ENCODE measurements around the gene PDCD4. TPM values are rescaled to one million over a fixed set of nuclear protein-coding genes. Genes with fewer than 3 reads are reported as not detected.
"Not testable (repeated sequence)": the region's sequence is repeated elsewhere in the genome, so short reads cannot be mapped to it uniquely, and the experiment has no call there.

PDCD4 gene
- total and polyA plus RNA-seq, 10 of the 15 experiments (the other 5 are each of a cell fraction or from before 2014, with no cell fraction given), result 101 to 372 (median 171) TPM

DNA sequence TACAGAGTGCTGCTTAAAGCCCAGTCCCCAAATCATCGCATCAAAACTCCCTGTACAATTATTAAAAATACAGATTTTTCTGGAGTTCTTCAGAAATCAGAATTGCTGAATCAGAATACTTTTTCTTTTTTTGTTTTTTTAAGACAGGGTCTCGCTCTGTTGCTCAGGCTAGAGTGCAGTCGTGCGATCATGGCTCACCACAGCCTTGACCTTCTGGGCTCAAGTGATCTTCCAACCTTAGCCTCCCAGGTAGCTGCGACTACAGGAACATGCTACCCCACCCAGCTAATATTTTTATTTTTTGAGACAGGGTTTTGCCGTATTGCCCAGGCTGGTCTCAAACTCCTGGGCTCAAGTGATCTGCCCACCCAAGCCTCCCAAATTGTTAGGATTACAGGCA lies 43.3 kb downstream of the PDCD4 start:
- Histone ChIP-seq H3K4me3 (no peak overlapping the region), H3K9ac (ENCODE audit: control insufficient read depth, insufficient read depth, low read length) (no peak overlapping the region), H4K20me1 (ENCODE audit: control insufficient read depth, insufficient read depth) (no peaks in the 10 kb centered on the region), H3K79me2 (ENCODE audit: control insufficient read depth, insufficient read depth, low read length) (peaks cover 12% of the 10 kb centered on the region), H3K4me2 (ENCODE audit: control insufficient read depth, insufficient read depth) (peak overlapping the region; percentile 57), H3K27ac (ENCODE audit: control insufficient read depth, insufficient read depth) (no peak overlapping the region), H3K27me3 (replicated peaks in 1 of 2; ENCODE audit: control insufficient read depth in 2 of 2, insufficient read depth in 2 of 2, low read length in 1 of 2) (no peaks in the 10 kb centered on the region), H3K9me3 (replicated peaks; ENCODE audit: control insufficient read depth, insufficient read depth, low read length) (no peaks in the 10 kb centered on the region), H3K36me3 (ENCODE audit: control insufficient read depth in 2 of 2, insufficient read depth in 2 of 2, low read length in 1 of 2) (no peaks in the 10 kb centered on the region), H3K4me1 (ENCODE audit: control insufficient read depth, insufficient read depth, low read length) (peaks cover 7% of the 10 kb centered on the region; the same call in 1 of the 2 replicates), H2AFZ (ENCODE audit: control insufficient read depth, low read depth, low read length) (no peak overlapping the region)
- ATAC-seq (no peak), FAIRE-seq (peak; percentile 52), DNase-seq (ENCODE audit: low read depth, low spot score) (no peak)
- CTCF ChIA-PET, result interaction anchor here (1.0 to 1.6 kb wide), 3 partner anchors 21 to 112 kb away, joined by 3 to 6 read pairs (median 3); no protein-coding TSS in a partner anchor
- POLR2A ChIA-PET, result no interaction called here
- WGBS (ENCODE audit: insufficient coverage, insufficient replicate concordance, low lambda C conversion rate, missing lambda C conversion rate), result 16% methylated on average over 6 of the region's 6 CpGs
- in situ Hi-C loops (cut with MboI) (no loop called here), intact Hi-C loops (cut with micrococcal nuclease; ENCODE audit: unreplicated experiment) (no loop called here)
- RAD21 ChIA-PET (ENCODE audit: unreplicated experiment), result interaction anchor here (1.0 to 1.5 kb wide), 3 partner anchors 18 to 112 kb away, joined by 3 to 8 read pairs (median 5); no protein-coding TSS in a partner anchor
- no TSS peak for BruUV-seq (replicated peaks)
- SMC1A ChIA-PET (ENCODE audit: uncharacterized antibody, unreplicated experiment), result interaction anchor here (0.6 to 3.1 kb wide), 13 partner anchors 12 to 1616 kb away, joined by 3 to 27 read pairs (median 5); no protein-coding TSS in a partner anchor
- TF ChIP-seq GATAD2B (conservative IDR thresholded peaks at IDR 0.05; ENCODE audit: low read depth) (no peak), NR2F1 (conservative IDR thresholded peaks at IDR 0.05) (peak; percentile 88), YY1 (IDR thresholded peaks at IDR 0.05; ENCODE audit: low read depth, low read length) (no peak), SMAD5 (IDR thresholded peaks at IDR 0.05; ENCODE audit: low read depth) (no peak), RUNX3 (IDR thresholded peaks at IDR 0.05; ENCODE audit: low read length) (peak; percentile 69), NFIC (IDR thresholded peaks at IDR 0.05; ENCODE audit: low read depth, low read length) (peak; percentile 25; the same call in 1 of the 2 replicates), CREB1 (IDR thresholded peaks at IDR 0.05; ENCODE audit: low read depth) (no peak), STAT1 (conservative IDR thresholded peaks at IDR 0.05) (no peak), PAX5 (IDR thresholded peaks at IDR 0.05; ENCODE audit: borderline replicate concordance, low read depth, low read length) (peak; percentile 86; the same call in 1 of the 2 replicates), HDAC2 (IDR thresholded peaks at IDR 0.05) (no peak)
- TF ChIP-seq, protein P1, sequence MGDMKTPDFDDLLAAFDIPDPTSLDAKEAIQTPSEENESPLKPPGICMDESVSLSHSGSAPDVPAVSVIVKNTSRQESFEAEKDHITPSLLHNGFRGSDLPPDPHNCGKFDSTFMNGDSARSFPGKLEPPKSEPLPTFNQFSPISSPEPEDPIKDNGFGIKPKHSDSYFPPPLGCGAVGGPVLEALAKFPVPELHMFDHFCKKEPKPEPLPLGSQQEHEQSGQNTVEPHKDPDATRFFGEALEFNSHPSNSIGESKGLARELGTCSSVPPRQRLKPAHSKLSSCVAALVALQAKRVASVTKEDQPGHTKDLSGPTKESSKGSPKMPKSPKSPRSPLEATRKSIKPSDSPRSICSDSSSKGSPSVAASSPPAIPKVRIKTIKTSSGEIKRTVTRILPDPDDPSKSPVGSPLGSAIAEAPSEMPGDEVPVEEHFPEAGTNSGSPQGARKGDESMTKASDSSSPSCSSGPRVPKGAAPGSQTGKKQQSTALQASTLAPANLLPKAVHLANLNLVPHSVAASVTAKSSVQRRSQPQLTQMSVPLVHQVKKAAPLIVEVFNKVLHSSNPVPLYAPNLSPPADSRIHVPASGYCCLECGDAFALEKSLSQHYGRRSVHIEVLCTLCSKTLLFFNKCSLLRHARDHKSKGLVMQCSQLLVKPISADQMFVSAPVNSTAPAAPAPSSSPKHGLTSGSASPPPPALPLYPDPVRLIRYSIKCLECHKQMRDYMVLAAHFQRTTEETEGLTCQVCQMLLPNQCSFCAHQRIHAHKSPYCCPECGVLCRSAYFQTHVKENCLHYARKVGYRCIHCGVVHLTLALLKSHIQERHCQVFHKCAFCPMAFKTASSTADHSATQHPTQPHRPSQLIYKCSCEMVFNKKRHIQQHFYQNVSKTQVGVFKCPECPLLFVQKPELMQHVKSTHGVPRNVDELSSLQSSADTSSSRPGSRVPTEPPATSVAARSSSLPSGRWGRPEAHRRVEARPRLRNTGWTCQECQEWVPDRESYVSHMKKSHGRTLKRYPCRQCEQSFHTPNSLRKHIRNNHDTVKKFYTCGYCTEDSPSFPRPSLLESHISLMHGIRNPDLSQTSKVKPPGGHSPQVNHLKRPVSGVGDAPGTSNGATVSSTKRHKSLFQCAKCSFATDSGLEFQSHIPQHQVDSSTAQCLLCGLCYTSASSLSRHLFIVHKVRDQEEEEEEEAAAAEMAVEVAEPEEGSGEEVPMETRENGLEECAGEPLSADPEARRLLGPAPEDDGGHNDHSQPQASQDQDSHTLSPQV (IDR thresholded peaks at IDR 0.05), result no peak
- TF ChIP-seq, protein P2, sequence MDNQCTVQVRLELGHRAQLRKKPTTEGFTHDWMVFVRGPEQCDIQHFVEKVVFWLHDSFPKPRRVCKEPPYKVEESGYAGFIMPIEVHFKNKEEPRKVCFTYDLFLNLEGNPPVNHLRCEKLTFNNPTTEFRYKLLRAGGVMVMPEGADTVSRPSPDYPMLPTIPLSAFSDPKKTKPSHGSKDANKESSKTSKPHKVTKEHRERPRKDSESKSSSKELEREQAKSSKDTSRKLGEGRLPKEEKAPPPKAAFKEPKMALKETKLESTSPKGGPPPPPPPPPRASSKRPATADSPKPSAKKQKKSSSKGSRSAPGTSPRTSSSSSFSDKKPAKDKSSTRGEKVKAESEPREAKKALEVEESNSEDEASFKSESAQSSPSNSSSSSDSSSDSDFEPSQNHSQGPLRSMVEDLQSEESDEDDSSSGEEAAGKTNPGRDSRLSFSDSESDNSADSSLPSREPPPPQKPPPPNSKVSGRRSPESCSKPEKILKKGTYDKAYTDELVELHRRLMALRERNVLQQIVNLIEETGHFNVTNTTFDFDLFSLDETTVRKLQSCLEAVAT (IDR thresholded peaks at IDR 0.05), result no peak

DNA sequence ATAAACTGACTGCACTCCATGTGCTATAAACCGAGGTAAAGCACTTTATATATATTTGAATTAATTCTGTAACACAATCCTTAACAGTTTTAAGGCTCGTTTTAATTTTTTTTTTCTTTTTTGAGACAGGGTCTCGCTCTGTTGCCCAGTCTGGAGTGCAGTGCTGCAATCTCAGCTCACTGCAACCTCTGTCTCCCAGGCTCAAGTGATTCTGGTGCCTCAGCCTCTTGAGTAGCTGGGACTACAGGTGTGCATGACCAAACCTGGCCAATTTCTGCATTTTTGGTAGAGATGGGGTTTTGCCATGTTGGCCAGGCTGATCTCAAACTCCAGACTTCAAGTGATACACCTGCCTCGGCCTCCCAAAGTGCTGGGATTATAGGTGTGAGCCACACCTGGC lies 43.9 kb downstream of the PDCD4 start:
- H3K4me3 ChIP-seq; BruUV-seq (replicated peaks); DNase-seq (ENCODE audit: low read depth, low spot score); H3K9me3 ChIP-seq (replicated peaks; ENCODE audit: control insufficient read depth, insufficient read depth, low read length); H3K36me3 ChIP-seq (ENCODE audit: control insufficient read depth in 2 of 2, insufficient read depth in 2 of 2, low read length in 1 of 2); POLR2A ChIA-PET; H3K27me3 ChIP-seq (replicated peaks in 1 of 2; ENCODE audit: control insufficient read depth in 2 of 2, insufficient read depth in 2 of 2, low read length in 1 of 2); H3K4me1 ChIP-seq (ENCODE audit: control insufficient read depth, insufficient read depth, low read length); H3K9ac ChIP-seq (ENCODE audit: control insufficient read depth, insufficient read depth, low read length); H2AFZ ChIP-seq (ENCODE audit: control insufficient read depth, low read depth, low read length); in situ Hi-C loops (cut with MboI); FAIRE-seq; intact Hi-C loops (cut with micrococcal nuclease; ENCODE audit: unreplicated experiment); H4K20me1 ChIP-seq (ENCODE audit: control insufficient read depth, insufficient read depth); H3K27ac ChIP-seq (ENCODE audit: control insufficient read depth, insufficient read depth); ATAC-seq: not testable (repeated sequence)
- ChIA-PET CTCF (interaction anchor here (1.0 kb wide), 1 partner anchor 38 kb away, joined by 3 read pairs; no protein-coding TSS in a partner anchor), RAD21 (ENCODE audit: unreplicated experiment) (interaction anchor here (1.4 to 1.5 kb wide), 2 partner anchors 19 to 112 kb away, joined by 5 to 8 read pairs; no protein-coding TSS in a partner anchor), SMC1A (ENCODE audit: uncharacterized antibody, unreplicated experiment) (interaction anchor here (1.4 to 3.1 kb wide), 6 partner anchors 15 to 112 kb away, joined by 3 to 27 read pairs (median 6); no protein-coding TSS in a partner anchor)
- WGBS (ENCODE audit: insufficient coverage, insufficient replicate concordance, low lambda C conversion rate, missing lambda C conversion rate), result 72% methylated on average over 4 of the region's 4 CpGs
- Histone ChIP-seq H3K79me2 (ENCODE audit: control insufficient read depth, insufficient read depth, low read length) (peaks cover 17% of the 10 kb centered on the region), H3K4me2 (ENCODE audit: control insufficient read depth, insufficient read depth) (peak overlapping the region; percentile 57; the same call in 1 of the 2 replicates)

All from GM12878 (cell line).